HepG2 (cell line): ENCODE data around the gene FCHSD1. TPM values are rescaled to one million over a fixed set of nuclear protein-coding genes. Genes with fewer than 3 reads are reported as not detected.

Experiments
- AGO1 ChIP-seq: fragments of 200-400 bp; formaldehyde crosslinking; IDR thresholded peaks from 2 replicates; pipeline ENCODE4 v1.6.1; 2017; ENCODE audit warnings: mild to moderate bottlenecking, low read depth, low read length, moderate library complexity; ENCODE audit not compliant: poor library complexity, severe bottlenecking
- ETS1 ChIP-seq: sonication (generic); formaldehyde crosslinking; IDR thresholded peaks from 2 replicates; pipeline ENCODE4 v1.4.0; 2020; ENCODE audit warnings: missing genetic modification reagents
- KDM5A ChIP-seq: fragments of 200-600 bp; sonication (generic); IDR thresholded peaks from 2 replicates; pipeline ENCODE4 v1.7.0; 2018; ENCODE audit warnings: antibody characterized with exemption, mild to moderate bottlenecking, low read length, borderline replicate concordance
- NFRKB ChIP-seq: fragments of 450-650 bp; IDR thresholded peaks from 2 replicates; pipeline ENCODE4 v1.6.1; 2017
- PCBP1 ChIP-seq: fragments of 200-400 bp; formaldehyde crosslinking; IDR thresholded peaks from 2 replicates; pipeline ENCODE4 v1.6.1; 2017; ENCODE audit warnings: mild to moderate bottlenecking, low read depth, low read length, borderline replicate concordance
- SYNCRIP ChIP-seq: fragments of 200-400 bp; formaldehyde crosslinking; IDR thresholded peaks from 2 replicates; pipeline ENCODE4 v1.6.1; 2018; ENCODE audit warnings: mild to moderate bottlenecking, low read depth, low read length; ENCODE audit not compliant: insufficient read depth
- TEF ChIP-seq: sonication (generic); formaldehyde crosslinking; IDR thresholded peaks from 2 replicates; pipeline ENCODE4 v1.5.0; 2020; ENCODE audit warnings: missing genetic modification reagents
- THAP7 ChIP-seq: sonication (generic); formaldehyde crosslinking; IDR thresholded peaks from 2 replicates; pipeline ENCODE4 v1.8.1; 2023; ENCODE audit warnings: mild to moderate bottlenecking, missing genetic modification reagents
- ZNF256 ChIP-seq: sonication (generic); formaldehyde crosslinking; conservative IDR thresholded peaks from 2 replicates; pipeline ENCODE4 v1.4.0; 2020; ENCODE audit warnings: missing genetic modification reagents
- ZNF282 ChIP-seq: fragments of 450-650 bp; IDR thresholded peaks from 2 replicates; pipeline ENCODE4 v1.6.1; 2018; ENCODE audit not compliant: partially characterized antibody
- ZNF451 ChIP-seq: sonication (generic); formaldehyde crosslinking; IDR thresholded peaks from 2 replicates; pipeline ENCODE4 v1.5.0; 2020; ENCODE audit warnings: mild to moderate bottlenecking, missing genetic modification reagents
- ZNF564 ChIP-seq: sonication (generic); formaldehyde crosslinking; IDR thresholded peaks from 2 replicates; pipeline ENCODE4 v1.8.1; 2023; ENCODE audit warnings: mild to moderate bottlenecking, missing genetic modification reagents
- ZNF619 ChIP-seq: sonication (generic); formaldehyde crosslinking; IDR thresholded peaks from 2 replicates; pipeline ENCODE4 v1.4.0; 2020; ENCODE audit warnings: mild to moderate bottlenecking, missing genetic modification reagents
- ZNF629 ChIP-seq: sonication (generic); formaldehyde crosslinking; conservative IDR thresholded peaks from 2 replicates; pipeline ENCODE4 v1.5.0; 2020; ENCODE audit warnings: missing genetic modification reagents
- ZNF710 ChIP-seq: sonication (generic); formaldehyde crosslinking; IDR thresholded peaks from 2 replicates; pipeline ENCODE4 v1.5.0; 2020; ENCODE audit warnings: mild to moderate bottlenecking, missing genetic modification reagents, borderline replicate concordance
- ZNF747 ChIP-seq: sonication (generic); formaldehyde crosslinking; IDR thresholded peaks from 2 replicates; pipeline ENCODE4 v1.8.1; 2023; ENCODE audit warnings: missing genetic modification reagents, mild to moderate bottlenecking, borderline replicate concordance
- polyA plus RNA-seq, 8 experiments: library from polyadenylated mRNA; depleted of rRNA in 3 of 8; stranded (reverse) in 7 of 8; unstranded in 1 of 8; fragments of >200 nt; fragmentation: Illumina TruSeq in 4 of 8; extraction: Trizol in 4 of 8; gene quantifications; 2 replicates each; pipeline versions ENCODE4 v1.2.1 to v1.2.3, GENCODE V29; 2011 to 2016; ENCODE audit warnings: low read depth in 4 of 8, missing spikeins in 1 of 8, mixed read lengths in 1 of 8; ENCODE audit not compliant: insufficient read depth in 1 of 8
- total RNA-seq, 5 experiments: library from RNA; depleted of rRNA; stranded (reverse); fragments of >200 nt; fragmentation: Illumina TruSeq; extraction: Trizol; gene quantifications; 2 replicates each; pipeline ENCODE4 v1.2.3, GENCODE V29; 2016; ENCODE audit warnings: low read depth in 1 of 5
- TF ChIP-seq, protein P1 (sequence below): sonication (generic); formaldehyde crosslinking; conservative IDR thresholded peaks from 2 replicates; pipeline ENCODE4 v1.4.0; 2020; ENCODE audit warnings: missing genetic modification reagents
- TF ChIP-seq, protein P2 (sequence below): sonication (generic); formaldehyde crosslinking; IDR thresholded peaks from 2 replicates; pipeline ENCODE4 v1.8.0; 2022; ENCODE audit warnings: missing genetic modification reagents, low read depth, mild to moderate bottlenecking, borderline replicate concordance
- TF ChIP-seq, protein P3 (sequence below): sonication (generic); formaldehyde crosslinking; IDR thresholded peaks from 2 replicates; pipeline ENCODE4 v1.8.1; 2022; ENCODE audit warnings: low read depth, mild to moderate bottlenecking, missing genetic modification reagents

Gene FCHSD1
- total and polyA plus RNA-seq, 2 of the 13 experiments (the other 11 are each of a cell fraction or from before 2014, with no cell fraction given), result 5.5 to 15.4 TPM

GRCh38 chr5:141691867-141692532 lies 40.8 kb upstream of the FCHSD1 start (continued):
- TF ChIP-seq, protein P1, sequence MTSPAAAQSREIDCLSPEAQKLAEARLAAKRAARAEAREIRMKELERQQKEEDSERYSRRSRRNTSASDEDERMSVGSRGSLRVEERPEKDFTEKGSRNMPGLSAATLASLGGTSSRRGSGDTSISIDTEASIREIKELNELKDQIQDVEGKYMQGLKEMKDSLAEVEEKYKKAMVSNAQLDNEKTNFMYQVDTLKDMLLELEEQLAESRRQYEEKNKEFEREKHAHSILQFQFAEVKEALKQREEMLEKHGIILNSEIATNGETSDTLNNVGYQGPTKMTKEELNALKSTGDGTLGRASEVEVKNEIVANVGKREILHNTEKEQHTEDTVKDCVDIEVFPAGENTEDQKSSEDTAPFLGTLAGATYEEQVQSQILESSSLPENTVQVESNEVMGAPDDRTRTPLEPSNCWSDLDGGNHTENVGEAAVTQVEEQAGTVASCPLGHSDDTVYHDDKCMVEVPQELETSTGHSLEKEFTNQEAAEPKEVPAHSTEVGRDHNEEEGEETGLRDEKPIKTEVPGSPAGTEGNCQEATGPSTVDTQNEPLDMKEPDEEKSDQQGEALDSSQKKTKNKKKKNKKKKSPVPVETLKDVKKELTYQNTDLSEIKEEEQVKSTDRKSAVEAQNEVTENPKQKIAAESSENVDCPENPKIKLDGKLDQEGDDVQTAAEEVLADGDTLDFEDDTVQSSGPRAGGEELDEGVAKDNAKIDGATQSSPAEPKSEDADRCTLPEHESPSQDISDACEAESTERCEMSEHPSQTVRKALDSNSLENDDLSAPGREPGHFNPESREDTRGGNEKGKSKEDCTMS (CRISPR knock-in tag), result no peak
- TF ChIP-seq ZNF747 (CRISPR knock-in tag) (no peak), KDM5A (no peak), ZNF282 (no peak), SYNCRIP (no peak), THAP7 (CRISPR knock-in tag) (no peak), ZNF451 (CRISPR knock-in tag) (no peak), ZNF564 (CRISPR knock-in tag) (no peak), ZNF710 (CRISPR knock-in tag) (no peak), ZNF619 (CRISPR knock-in tag) (no peak), NFRKB (no peak), TEF (CRISPR knock-in tag) (no peak), ZNF629 (peak; percentile 83), ZNF256 (no peak), ETS1 (CRISPR knock-in tag) (no peak), AGO1 (no peak), PCBP1 (no peak)
- TF ChIP-seq, protein P2, sequence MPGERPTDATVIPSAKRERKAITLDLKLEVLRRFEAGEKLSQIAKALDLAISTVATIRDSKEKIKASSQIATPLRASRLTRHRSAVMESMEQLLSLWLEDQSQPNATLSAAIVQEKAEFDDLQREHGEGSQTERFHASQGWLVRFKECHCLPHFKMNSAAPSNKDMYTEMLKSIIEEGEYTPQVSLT (CRISPR knock-in tag), result no peak
- TF ChIP-seq, protein P3, sequence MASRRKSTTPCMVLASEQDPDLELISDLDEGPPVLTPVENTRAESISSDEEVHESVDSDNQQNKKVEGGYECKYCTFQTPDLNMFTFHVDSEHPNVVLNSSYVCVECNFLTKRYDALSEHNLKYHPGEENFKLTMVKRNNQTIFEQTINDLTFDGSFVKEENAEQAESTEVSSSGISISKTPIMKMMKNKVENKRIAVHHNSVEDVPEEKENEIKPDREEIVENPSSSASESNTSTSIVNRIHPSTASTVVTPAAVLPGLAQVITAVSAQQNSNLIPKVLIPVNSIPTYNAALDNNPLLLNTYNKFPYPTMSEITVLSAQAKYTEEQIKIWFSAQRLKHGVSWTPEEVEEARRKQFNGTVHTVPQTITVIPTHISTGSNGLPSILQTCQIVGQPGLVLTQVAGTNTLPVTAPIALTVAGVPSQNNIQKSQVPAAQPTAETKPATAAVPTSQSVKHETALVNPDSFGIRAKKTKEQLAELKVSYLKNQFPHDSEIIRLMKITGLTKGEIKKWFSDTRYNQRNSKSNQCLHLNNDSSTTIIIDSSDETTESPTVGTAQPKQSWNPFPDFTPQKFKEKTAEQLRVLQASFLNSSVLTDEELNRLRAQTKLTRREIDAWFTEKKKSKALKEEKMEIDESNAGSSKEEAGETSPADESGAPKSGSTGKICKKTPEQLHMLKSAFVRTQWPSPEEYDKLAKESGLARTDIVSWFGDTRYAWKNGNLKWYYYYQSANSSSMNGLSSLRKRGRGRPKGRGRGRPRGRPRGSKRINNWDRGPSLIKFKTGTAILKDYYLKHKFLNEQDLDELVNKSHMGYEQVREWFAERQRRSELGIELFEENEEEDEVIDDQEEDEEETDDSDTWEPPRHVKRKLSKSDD, result no peak
